ENCODE data around the gene RPL9.
"Not testable (repeated sequence)": the region's sequence is repeated elsewhere in the genome, so short reads cannot be mapped to it uniquely, and the experiment has no call there.

The RPL9 gene

DNA sequence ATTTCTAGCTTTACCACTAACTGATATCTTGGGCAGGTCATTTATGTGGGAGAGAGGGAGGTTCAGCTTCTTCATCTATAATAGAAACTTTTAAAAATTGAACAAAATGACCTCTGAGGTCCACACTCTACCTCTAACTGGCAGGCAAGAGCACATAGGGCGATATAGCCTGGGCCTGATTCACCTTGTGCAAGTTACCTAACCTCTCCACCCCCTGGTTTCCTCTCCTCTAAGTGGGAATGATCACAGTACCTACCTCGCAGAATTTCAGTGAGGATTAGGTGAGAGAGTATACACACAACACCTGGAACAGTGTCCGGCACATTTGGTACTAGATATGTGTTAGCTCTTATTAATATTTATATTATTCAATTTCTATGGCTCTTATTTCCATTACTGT, 36.5 kb downstream of the RPL9 start:
- DNase-seq, result no peak

DNA sequence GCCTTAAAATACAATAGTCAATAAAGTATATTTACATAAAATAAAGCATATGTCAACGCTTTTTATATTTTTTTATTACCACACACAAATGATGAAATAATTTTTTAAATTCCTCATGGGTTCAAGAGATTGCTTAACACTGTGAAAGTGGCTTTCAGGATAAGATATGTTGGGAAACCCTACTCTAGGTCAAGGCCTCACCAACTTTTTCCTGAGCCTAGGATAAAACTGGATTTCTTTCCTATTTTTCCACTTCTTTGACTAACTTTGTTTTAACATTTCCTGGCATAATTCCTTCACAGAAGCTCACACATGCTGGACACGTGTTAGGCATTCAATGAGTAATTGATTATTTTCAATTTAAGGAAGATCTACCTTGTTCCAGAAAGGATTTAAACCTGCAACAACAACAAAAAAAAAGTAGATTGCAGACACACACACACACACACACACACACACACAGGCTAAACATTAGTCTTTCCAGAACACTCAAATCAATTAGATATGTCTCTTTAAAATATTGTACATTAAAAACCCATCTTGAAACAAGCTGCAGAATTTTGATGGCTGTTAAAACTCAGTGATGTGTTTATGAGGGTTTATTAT, 42.9 kb downstream of the RPL9 start:
- no peak for DNase-seq

DNA sequence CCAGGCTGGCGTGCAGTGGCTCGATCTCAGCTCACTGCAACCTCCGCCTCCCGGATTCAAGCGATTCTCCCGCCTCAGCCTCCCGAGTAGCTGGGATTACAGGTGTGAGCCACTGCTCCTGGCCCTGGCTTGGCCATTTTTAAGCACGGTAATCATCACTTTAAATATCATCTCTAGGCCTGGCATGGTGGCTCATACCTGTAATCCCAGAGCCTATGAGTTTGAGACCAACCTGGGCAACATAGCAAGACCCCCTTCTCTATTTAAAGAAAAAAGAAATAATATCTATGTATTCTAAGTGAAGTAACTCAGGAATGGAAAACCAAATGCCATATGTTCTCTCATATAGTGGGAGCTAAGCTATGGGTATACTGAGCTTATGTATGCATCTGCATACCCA, 47.2 kb downstream of the RPL9 start:
- not testable (repeated sequence) for DNase-seq

DNA sequence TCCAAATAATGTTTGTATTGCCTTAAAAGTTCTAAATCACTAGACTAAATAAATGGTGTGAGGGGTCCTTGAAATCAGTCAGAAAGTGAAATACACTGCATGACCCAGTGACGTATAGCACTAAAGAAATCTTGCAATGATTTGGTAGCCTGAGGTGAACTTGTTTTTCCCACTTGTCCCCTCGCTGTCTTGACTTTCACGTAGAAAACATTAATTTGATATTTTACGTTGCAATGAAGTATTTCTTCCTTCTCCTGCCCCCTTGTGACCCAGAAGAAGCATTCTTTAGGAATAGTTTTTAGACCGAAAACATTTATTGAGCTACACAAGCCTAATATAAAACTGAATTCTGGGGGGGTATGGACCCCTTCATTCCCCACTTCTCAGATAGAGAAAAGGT, 48.3 kb downstream of the RPL9 start:
- no peak for DNase-seq

DNA sequence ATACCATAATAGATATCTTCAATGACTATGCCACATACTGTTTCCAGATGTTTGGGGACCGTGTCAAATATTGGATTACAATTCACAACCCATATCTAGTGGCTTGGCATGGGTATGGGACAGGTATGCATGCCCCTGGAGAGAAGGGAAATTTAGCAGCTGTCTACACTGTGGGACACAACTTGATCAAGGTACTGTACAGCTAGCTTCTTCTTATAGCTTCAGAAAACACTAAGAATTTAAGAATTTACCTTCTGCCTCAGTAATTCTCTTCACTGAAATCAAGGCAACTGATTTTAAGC, 51.2 kb downstream of the RPL9 start:
- DNase-seq, result no peak

DNA sequence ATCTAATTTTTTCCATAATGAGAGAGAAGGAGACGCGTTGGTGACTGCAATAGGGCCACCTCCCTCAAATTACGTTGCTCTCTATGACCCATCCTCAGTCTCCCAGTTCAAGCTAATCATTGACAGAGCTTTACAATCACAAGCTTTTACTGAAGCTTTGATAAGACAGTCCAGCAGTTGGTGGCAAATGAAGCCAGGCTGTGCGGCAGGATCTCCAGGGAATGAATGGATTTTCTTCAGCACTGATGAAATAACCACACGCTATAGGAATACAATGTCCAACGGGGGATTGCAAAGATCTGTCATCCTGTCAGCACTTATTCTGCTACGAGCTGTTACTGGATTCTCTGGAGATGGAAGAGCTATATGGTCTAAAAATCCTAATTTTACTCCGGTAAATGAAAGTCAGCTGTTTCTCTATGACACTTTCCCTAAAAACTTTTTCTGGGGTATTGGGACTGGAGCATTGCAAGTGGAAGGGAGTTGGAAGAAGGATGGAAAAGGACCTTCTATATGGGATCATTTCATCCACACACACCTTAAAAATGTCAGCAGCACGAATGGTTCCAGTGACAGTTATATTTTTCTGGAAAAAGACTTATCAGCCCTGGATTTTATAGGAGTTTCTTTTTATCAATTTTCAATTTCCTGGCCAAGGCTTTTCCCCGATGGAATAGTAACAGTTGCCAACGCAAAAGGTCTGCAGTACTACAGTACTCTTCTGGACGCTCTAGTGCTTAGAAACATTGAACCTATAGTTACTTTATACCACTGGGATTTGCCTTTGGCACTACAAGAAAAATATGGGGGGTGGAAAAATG, 51.7 kb downstream of the RPL9 start, which contains the start of gene KLB:
Gene KLB, plus strand, starts transcription at position 168 of the 821 bp plus-strand sequence. Its CDS starts 20 bp downstream, at position 188.
- no peak for DNase-seq
